ENCODE measurements around the gene CRTC3.

The CRTC3 gene

GRCh38 chr15:90564590-90564989, 34.9 kb downstream of the CRTC3 start:
- no peak for DNase-seq

- DNase-seq: no peak
Observed at GRCh38 chr15:90565866-90566265, 36.1 kb downstream of the CRTC3 start.

- DNase-seq: no peak
Observed at GRCh38 chr15:90570643-90571042, 40.9 kb downstream of the CRTC3 start.

GRCh38 chr15:90571063-90571541, 41.4 kb downstream of the CRTC3 start:
- DNase-seq: no peak

GRCh38 chr15:90572893-90573292, 43.2 kb downstream of the CRTC3 start:
- DNase-seq: no peak

- DNase-seq: no peak
Observed at GRCh38 chr15:90576711-90577389, 47.1 kb downstream of the CRTC3 start.

GRCh38 chr15:90579213-90579612, 49.5 kb downstream of the CRTC3 start:
- DNase-seq: no peak

GRCh38 chr15:90580099-90580498, 50.4 kb downstream of the CRTC3 start:
- no peak for DNase-seq

GRCh38 chr15:90580541-90580940, 50.8 kb downstream of the CRTC3 start:
- no peak for DNase-seq

- no peak for DNase-seq
Observed at GRCh38 chr15:90580946-90581345, 51.2 kb downstream of the CRTC3 start.

- DNase-seq: no peak
Observed at GRCh38 chr15:90581771-90582352, 52.1 kb downstream of the CRTC3 start.

- peak; percentile 46 for DNase-seq
Observed at GRCh38 chr15:90582553-90582952, 52.8 kb downstream of the CRTC3 start.

GRCh38 chr15:90583471-90584252, 53.9 kb downstream of the CRTC3 start:
- no peak for DNase-seq

- DNase-seq: no peak
Observed at GRCh38 chr15:90584841-90585240, 55.1 kb downstream of the CRTC3 start.

GRCh38 chr15:90585863-90586262, 56.1 kb downstream of the CRTC3 start:
- DNase-seq: peak; percentile 67

GRCh38 chr15:90586948-90587347, 57.2 kb downstream of the CRTC3 start:
- DNase-seq: no peak

GRCh38 chr15:90588427-90588826, 58.7 kb downstream of the CRTC3 start:
- peak; percentile 24 for DNase-seq

- no peak for DNase-seq
Observed at GRCh38 chr15:90591524-90591923, 61.8 kb downstream of the CRTC3 start.

- DNase-seq: peak; percentile 93
Observed at GRCh38 chr15:90592131-90592881, 62.6 kb downstream of the CRTC3 start.

GRCh38 chr15:90593499-90594158, 63.9 kb downstream of the CRTC3 start:
- DNase-seq: no peak

GRCh38 chr15:90594301-90594738, 64.6 kb downstream of the CRTC3 start:
- no peak for DNase-seq

- no peak for DNase-seq
Observed at GRCh38 chr15:90595763-90596155, 66.0 kb downstream of the CRTC3 start.

- no peak for DNase-seq
Observed at GRCh38 chr15:90596943-90597342, 67.2 kb downstream of the CRTC3 start.

Data from fibroblast of skin of right quadriceps (primary cell).